Endodermal cell (in vitro differentiated cells): Measurements from ENCODE around the gene LSAMP. TPM values are rescaled to one million over a fixed set of nuclear protein-coding genes. Genes with fewer than 3 reads are reported as not detected.
A peak's percentile ranks its signal among the peaks of the same experiment; 100 is the strongest.

Experiments
- DNase-seq: peaks from one replicate; pipeline ENCODE4 v3.0.0-alpha.2; 2017
- H3K27ac ChIP-seq: 2 replicates; pipeline ENCODE4 v1.5.1; 2013; ENCODE audit warnings: mild to moderate bottlenecking, low read depth, low read length, moderate library complexity
- H3K27me3 ChIP-seq: 2 replicates; pipeline ENCODE4 v1.6.1; 2013; ENCODE audit warnings: mild to moderate bottlenecking, low read length, moderate library complexity; ENCODE audit not compliant: insufficient read depth, control insufficient read depth, poor library complexity, severe bottlenecking
- H3K36me3 ChIP-seq: 2 replicates; pipeline ENCODE4 v1.7.0; 2013; ENCODE audit warnings: mild to moderate bottlenecking, low read length, moderate library complexity; ENCODE audit not compliant: control insufficient read depth, insufficient read depth
- H3K4me1 ChIP-seq: one replicate; pipeline ENCODE4 v1.7.0; 2013; ENCODE audit warnings: low read length; ENCODE audit not compliant: control insufficient read depth, insufficient read depth
- H3K4me3 ChIP-seq: 2 replicates; pipeline ENCODE4 v1.5.1; 2013; ENCODE audit warnings: mild to moderate bottlenecking, low read length, moderate library complexity
- H3K9ac ChIP-seq: 2 replicates; pipeline ENCODE4 v1.6.1; 2013; ENCODE audit warnings: mild to moderate bottlenecking, low read length, moderate library complexity; ENCODE audit not compliant: poor library complexity, severe bottlenecking; ENCODE audit errors: extremely low read depth
- H3K9me3 ChIP-seq: 2 replicates; pipeline ENCODE4 v1.6.1; 2013; ENCODE audit warnings: mild to moderate bottlenecking, low read length, moderate library complexity; ENCODE audit not compliant: control insufficient read depth
- H3K27ac Mint-ChIP-seq: 2 replicates; pipeline ENCODE4 v1.8.0; 2020; ENCODE audit warnings: mixed read lengths
- H3K27me3 Mint-ChIP-seq: 2 replicates; pipeline ENCODE4 v1.8.0; 2021; ENCODE audit warnings: mild to moderate bottlenecking, mixed read lengths; ENCODE audit not compliant: insufficient read depth
- H3K36me3 Mint-ChIP-seq: 2 replicates; pipeline ENCODE4 v1.8.0; 2020; ENCODE audit warnings: low read depth, mixed read lengths
- H3K4me1 Mint-ChIP-seq: 2 replicates; pipeline ENCODE4 v1.8.0; 2020; ENCODE audit warnings: mixed read lengths
- H3K4me3 Mint-ChIP-seq: 2 replicates; pipeline ENCODE4 v1.8.0; 2020; ENCODE audit warnings: mild to moderate bottlenecking, moderate library complexity, mixed read lengths
- H3K9me3 Mint-ChIP-seq: 2 replicates; pipeline ENCODE4 v1.8.0; 2020; ENCODE audit warnings: mild to moderate bottlenecking, mixed read lengths
- CTCF ChIP-seq: fragments of 200-600 bp; sonication (generic); conservative IDR thresholded peaks from 2 replicates; pipeline ENCODE4 v1.5.0; 2021; ENCODE audit warnings: antibody characterized with exemption, mild to moderate bottlenecking
- WGBS, 2 experiments: methylation state at CpG; one replicate each; pipeline versions ENCODE4 v1.1.5 to v1.1.7; 2013; ENCODE audit warnings: missing lambda C conversion rate in 2 of 2, mixed read lengths in 1 of 2; ENCODE audit not compliant: insufficient coverage in 1 of 2, insufficient read length in 1 of 2; 5-methylcytosine and 5-hydroxymethylcytosine counted together
- total RNA-seq, 2 donors: library from RNA; stranded (reverse); fragmentation: NEBNext Ultra II Directional in 1 of 2; extraction: Animal tissue kit (Norgen Biotek cat#: 25700) in 1 of 2; gene quantifications; 2 replicates in 1 of 2; 3 replicates in 1 of 2; pipeline ENCODE4 v1.2.1, GENCODE V29; 2021

LSAMP gene
- total RNA-seq, 2 donors from 2014 or later, result 4.4 to 10.2 TPM

DNA sequence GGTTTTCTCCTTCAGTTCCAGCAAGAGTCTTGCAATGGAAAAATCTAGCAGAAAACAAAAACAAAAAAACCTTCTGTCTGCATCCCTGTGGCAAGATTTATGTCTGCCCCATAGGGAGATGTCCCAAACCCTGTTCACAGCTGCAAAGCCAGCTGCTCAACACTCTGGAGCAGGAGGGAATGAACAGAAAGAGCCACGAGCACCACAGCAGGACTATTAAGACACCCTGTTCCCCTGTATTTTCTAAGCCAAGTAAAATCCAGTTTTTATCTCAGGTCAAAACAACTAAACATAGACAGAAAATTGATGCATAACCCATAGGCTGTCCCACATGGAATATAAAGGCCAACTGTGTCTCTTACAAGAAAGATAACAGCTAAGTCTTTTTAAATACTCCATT lies 357.9 kb downstream of the LSAMP start:
- peaks cover 2% of the 10 kb centered on the region for H3K36me3 Mint-ChIP-seq
- 79% methylated on average over 1 of the region's 1 CpG; no CpG with 5 or more reads in 1 of the 2 experiments for WGBS, 2 experiments
- no peak overlapping the region for H3K27ac ChIP-seq
- H3K36me3 ChIP-seq, result no peaks in the 10 kb centered on the region
- H3K4me3 Mint-ChIP-seq, result no peak overlapping the region
- no peak overlapping the region for H3K9ac ChIP-seq
- H3K4me1 ChIP-seq, result no peaks in the 10 kb centered on the region
- no peak overlapping the region for H3K4me3 ChIP-seq
- no peak overlapping the region for H3K27ac Mint-ChIP-seq
- H3K27me3 ChIP-seq, result no peaks in the 10 kb centered on the region
- H3K9me3 Mint-ChIP-seq, result peaks cover 18% of the 10 kb centered on the region
- H3K27me3 Mint-ChIP-seq, result no peaks in the 10 kb centered on the region
- DNase-seq, result no peak
- peaks cover 23% of the 10 kb centered on the region for H3K4me1 Mint-ChIP-seq
- H3K9me3 ChIP-seq, result peaks cover 10% of the 10 kb centered on the region
- no peak for TF ChIP-seq CTCF

DNA sequence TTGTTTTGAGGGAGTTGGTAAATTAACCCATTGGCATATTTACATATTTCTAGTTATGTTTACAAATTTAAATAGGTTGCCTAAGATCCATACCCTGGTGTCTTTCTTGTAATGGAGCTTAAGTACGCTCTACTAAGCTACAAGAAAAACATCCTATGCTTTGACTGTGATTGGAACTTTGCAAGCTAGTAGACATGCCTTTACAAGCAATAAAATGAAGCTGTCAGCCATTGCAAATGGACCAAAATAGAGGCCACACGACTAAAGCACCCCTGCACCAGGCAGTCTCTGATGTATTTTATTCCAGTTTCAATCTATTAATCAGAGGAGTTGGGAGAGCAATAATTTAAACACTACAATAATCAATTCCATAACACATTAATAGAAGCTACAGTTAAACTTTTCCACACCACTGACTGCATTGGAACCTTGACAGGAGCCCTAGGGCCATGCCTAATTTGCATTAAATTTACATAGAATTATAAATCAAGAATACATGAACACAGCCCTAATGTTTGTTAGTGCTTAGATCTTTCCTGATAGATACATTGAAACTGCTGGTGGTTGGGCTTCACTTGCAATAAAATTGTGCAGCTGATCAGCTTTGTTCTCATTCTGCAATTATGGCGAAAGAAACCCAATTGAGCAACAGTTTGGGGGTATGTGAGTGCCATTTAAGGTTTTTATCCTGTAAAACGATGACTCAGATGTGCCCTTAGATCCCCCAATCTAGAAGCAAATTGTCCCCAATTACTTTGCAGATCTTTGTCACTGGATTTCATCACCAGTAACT lies 360.1 kb downstream of the LSAMP start:
- DNase-seq, result no peak
- H3K27me3 ChIP-seq, result no peaks in the 10 kb centered on the region
- no peaks in the 10 kb centered on the region for H3K36me3 ChIP-seq
- Mint-ChIP-seq H3K9me3 (peaks cover 2% of the 10 kb centered on the region), H3K4me3 (no peak overlapping the region), H3K4me1 (peaks cover 23% of the 10 kb centered on the region), H3K27ac (no peak overlapping the region), H3K36me3 (peaks cover 3% of the 10 kb centered on the region), H3K27me3 (no peaks in the 10 kb centered on the region)
- H3K9ac ChIP-seq, result no peak overlapping the region
- no peak overlapping the region for H3K4me3 ChIP-seq
- peak overlapping the region; percentile 4 for H3K27ac ChIP-seq
- peaks cover 13% of the 10 kb centered on the region for H3K9me3 ChIP-seq
- H3K4me1 ChIP-seq, result no peaks in the 10 kb centered on the region
- no peak for TF ChIP-seq CTCF
- WGBS, 2 experiments, result 84 to 85% methylated on average over 3 to 4 of the region's 4 CpGs

DNA sequence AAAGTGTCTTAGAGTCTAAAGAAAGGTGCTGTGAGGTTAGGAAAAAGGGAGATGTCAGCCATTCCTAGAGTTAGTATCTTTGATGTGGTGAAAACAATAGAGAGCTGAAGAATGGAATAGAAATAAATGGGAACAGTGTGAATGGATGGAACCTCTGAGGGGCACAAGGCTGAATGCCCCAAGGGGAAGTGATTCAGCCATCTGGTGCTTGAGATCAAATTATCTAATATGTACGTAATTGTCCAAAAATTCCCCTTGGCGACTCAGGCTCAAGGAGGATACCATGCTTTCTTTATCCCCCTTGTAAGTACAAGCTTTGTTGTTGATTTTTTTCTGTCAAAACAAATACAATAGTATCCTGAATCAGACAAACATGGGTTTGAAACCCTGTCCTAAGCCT lies 361.6 kb downstream of the LSAMP start:
- no peak overlapping the region for H3K27ac ChIP-seq
- H3K4me3 ChIP-seq, result no peak overlapping the region
- H3K36me3 Mint-ChIP-seq, result peaks cover 3% of the 10 kb centered on the region
- H3K27me3 Mint-ChIP-seq, result no peaks in the 10 kb centered on the region
- peaks cover 23% of the 10 kb centered on the region for H3K4me1 Mint-ChIP-seq
- WGBS, 2 experiments, result 100% methylated on average over 2 of the region's 2 CpGs
- H3K27ac Mint-ChIP-seq, result no peak overlapping the region
- H3K4me1 ChIP-seq, result no peaks in the 10 kb centered on the region
- no peak overlapping the region for H3K9ac ChIP-seq
- H3K9me3 ChIP-seq, result peaks cover 9% of the 10 kb centered on the region
- no peak overlapping the region for H3K4me3 Mint-ChIP-seq
- no peaks in the 10 kb centered on the region for H3K9me3 Mint-ChIP-seq
- H3K36me3 ChIP-seq, result no peaks in the 10 kb centered on the region
- no peaks in the 10 kb centered on the region for H3K27me3 ChIP-seq
- TF ChIP-seq CTCF, result no peak
- no peak for DNase-seq
